GM18520 (cell line): ENCODE data around the gene FETUB.
"Not testable (repeated sequence)": the region's sequence is repeated elsewhere in the genome, so short reads cannot be mapped to it uniquely, and the experiment has no call there.

Experiments used
- ATAC-seq: cut with Tn5 transposase; IDR thresholded peaks from one replicate; pipeline ENCODE4 v1.9.1; 2021; ENCODE audit not compliant: unreplicated experiment

The FETUB gene

DNA sequence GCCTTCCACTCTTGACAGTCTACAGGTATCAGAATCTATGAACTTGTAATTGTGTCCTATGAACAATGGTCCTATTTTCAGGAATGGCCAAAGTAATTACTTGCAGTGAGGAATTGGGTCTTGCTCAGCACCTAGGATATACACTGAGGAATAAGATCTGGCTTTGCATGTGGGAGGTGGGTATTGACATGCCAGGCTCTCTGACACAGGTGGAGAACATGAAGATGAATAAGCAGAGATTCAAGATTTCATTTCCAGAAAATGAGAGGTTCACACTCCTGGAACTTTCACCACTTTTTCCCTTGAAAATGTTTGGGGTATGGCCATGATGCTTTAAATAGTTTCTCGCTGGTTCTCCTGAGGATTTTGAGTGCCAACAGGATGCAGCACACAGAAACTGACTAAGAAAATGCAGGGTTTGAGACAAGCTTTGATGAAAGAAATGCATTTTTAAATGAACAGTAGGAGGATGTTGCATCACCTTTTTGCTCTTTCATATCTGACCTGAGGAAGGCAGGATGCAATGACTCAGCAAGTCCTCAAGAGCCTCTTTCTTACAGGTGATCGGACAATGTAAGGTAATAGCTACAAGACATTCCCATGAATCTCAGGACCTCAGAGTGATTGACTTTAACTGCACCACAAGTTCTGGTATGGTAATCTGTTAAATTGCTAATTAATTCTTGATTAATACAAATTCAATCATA is 29.3 kb downstream of the FETUB start:
- ATAC-seq: no peak

DNA sequence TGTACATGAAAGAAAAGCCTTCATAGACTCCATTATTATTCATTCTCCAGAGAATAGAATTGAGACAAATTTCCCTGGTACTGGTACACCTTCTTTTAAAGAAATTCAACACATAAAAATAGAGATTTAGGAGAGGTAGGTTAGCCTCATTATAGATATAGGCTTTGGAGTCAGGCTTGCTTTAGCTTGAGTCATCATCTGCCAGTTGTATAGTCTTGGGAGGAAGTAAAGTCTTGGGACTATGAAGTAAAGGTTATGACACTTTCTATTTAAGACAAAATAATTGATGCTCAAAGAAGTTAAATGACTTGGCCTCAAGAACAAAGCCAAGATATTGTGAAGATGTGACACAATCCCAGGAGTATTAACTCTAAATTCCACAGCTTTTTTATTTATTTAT is 30.0 kb downstream of the FETUB start:
- ATAC-seq: no peak

DNA sequence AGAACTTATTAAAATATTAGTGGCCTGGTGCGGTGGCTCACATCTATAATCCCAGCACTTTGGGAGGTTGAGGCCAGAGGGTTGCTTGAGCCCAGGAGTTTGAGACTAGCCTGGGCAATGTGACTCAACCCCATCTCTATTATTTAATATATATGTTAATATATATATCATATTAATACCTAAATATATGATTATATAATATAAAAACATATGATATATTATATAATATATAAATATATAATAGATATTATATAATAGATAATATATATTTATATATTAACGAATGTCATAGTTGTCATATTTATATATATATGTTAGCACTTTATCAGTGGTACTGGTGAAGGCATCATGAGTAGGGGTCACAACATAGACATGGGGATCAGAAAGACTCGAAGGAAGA is 30.9 kb downstream of the FETUB start:
- no peak for ATAC-seq

DNA sequence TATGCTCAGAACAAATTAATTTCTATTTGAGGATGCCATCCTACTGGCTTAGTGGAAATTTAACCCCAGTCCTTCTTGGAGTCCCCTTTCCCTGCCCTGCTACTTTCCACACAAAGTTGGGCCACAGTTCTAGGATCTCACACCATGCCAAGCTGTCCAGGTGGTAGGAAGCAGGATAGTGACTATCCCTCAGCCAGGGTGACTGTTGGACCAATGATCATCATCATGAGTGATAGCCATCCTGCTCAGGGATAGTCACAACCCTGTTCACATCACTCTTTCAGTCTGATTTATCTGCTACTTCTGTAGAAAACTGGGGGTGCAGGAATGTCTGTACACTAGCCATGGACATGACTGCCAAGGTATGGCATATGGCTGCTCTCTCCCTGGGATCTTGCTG is 38.4 kb downstream of the FETUB start:
- ATAC-seq: no peak

DNA sequence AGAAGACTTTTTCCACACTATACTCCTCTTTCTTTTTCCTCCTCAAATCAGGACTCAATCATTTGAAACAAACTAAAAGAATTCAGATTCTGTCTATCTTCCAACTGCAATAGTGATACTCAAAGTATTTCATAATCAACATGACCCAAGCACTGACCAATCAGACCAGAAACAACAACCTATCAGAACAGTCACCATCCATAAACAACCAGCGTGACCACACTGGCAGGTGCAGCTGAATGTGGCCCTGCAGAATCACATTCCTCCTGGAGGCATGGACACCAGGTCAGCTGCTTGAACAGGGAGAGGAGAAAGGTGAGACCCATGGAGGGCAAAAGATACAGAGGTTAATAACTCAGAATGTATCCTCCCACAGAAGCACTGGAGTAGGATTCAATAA is 39.0 kb downstream of the FETUB start:
- no peak for ATAC-seq

DNA sequence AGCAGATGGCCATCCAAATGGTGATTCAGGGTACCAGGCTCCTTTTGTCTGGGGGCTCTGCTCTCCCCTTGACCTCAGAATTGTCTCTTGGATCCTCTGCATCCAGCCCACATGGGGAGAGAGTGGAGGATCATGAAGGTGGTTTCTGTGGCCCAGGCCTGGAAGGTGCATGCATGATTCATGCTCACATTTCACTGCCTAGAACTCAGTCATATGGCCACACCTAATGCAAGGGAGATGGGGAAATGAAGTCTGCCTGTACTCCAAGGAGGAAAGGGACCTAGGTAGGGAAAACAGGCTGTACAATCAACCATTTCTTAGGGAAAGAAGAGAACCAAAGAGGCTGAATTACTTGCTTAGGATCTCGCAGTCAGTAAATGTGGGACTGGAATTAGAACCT is 40.7 kb downstream of the FETUB start:
- ATAC-seq: no peak

DNA sequence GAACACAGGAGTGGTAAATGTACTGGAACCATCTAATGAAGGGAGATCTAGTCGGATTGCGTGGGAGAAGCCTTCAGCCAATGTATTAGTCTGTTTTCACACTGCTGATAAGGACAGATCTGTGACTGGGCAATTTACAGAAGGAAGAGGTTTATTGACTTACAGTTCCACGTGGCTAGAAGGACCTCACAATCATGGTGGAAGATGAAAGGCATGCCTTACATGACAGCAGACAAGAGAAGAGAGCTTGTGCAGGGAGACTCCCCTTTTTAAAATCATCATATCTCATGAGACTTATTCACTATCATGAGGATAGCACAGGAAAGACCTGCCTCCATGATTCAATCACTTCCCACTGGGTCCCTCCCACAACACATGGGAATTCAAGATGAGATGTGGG is 42.6 kb downstream of the FETUB start:
- ATAC-seq: no peak

DNA sequence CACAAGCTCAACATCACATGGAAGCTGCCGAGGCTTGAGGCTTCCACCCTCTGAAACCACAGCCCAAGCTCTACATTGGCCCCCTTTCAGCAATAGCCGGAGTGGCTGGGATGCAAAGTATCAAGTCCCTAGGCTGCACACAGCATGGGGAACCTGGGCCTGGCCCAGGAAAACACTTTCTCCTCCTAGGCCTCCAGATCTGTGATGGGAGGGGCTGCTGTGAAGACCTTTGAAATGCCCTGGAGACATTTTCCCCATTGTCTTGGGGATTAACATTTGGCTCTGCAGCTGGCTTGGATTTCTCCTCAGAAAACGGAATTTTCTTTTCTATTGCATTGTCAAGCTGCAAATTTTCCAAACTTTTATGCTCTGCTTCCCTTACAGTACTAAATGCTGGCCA is 43.8 kb downstream of the FETUB start:
- ATAC-seq: no peak

DNA sequence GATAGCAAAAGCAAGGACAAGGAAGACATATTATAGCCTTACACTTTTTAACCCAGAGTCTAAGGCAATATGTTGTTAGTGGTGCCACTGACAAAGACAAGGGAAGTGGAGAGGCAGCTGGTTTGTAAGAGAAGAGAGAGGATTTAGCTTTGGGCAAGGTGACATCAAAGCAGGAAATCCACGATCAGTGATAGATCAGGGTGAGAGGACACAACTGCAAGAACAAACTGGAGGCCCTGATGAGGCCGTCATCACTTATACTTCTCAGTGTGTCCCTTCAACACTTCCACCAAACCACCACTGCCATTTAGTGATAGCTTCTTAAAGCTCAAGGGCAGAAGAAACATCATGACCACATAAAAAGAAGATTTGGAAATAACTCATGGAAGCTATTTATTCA is 46.3 kb downstream of the FETUB start:
- ATAC-seq: not testable (repeated sequence)

DNA sequence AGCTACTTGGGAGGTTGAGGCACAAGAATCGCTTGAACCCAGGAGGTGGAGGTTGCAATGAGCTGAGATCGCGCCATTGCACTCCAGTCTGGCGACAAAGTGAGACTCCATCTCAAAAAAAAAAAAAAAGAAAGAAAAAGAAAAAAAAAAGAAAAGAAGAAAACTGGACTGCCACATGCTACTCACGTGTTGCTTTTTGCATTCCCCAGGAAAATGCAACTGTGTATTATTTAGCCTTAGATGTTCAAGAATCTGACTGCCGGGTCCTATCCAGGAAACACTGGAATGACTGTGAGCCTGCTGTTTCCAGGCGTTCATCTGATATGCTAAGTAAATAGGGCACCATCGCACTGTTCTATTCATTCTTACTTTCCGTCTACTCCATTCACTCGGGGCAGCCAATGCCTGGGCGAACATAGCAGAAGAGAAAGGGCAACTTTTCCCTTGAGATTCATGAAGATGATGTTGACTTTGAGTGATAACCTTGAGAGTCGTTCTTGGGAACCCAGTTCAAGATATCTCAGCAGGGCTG is 47.0 kb downstream of the FETUB start:
- no peak for ATAC-seq

DNA sequence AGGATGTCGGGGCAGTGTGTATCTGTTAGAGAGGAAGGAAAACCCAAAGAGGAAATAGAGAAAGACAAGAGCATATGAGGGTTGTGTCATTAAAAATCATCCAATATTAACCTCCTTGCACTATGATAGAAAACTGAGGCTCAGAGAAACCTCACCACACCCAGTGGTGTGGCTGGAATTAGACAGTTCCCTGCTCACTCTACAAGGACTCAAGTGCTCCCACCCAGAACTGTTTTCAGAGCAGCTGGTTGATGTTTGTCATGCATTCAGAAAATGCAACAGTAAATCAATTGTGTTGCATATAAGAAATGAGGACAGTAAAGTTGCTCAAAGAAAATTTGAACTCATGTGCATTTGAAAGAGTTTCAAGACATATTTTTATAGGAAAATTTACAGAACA is 50.1 kb downstream of the FETUB start:
- ATAC-seq: not testable (repeated sequence)

DNA sequence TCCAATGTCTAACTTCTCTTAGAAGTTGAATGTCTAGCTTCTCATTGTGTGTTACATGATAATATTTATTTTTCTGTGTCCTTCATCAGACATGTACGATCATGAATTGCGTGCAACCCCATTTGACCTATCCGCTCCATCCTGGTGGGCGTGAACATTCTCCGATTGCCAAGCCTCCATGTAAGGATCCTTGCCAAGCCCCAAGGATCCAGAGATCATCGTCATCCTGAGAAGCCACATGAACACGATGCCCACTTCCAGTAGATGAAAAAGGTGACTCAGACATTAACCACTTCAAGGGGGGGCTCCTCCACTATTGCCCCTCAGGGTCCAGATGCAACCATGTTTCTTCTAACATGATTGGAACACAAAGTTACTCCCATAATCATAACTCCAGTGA is 51.5 kb downstream of the FETUB start:
- ATAC-seq: no peak

DNA sequence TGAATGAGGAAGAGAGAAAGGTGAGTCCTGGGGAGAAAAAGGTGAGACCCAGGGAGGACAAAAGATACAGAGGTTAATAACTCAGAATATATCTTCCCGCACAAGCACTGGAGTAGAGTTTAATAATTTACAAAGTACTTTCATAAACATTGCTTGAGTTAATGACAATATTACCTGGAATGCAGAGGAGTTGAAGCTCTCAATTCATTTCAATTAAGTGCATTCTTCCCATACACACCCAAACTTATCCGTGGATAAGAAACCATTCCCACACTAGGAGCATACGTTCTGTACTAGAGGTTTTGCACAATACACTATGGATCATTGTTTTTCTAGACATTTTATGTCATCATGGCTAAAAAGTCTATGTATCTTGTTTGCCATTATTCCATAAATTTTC is 53.6 kb downstream of the FETUB start:
- no peak for ATAC-seq

DNA sequence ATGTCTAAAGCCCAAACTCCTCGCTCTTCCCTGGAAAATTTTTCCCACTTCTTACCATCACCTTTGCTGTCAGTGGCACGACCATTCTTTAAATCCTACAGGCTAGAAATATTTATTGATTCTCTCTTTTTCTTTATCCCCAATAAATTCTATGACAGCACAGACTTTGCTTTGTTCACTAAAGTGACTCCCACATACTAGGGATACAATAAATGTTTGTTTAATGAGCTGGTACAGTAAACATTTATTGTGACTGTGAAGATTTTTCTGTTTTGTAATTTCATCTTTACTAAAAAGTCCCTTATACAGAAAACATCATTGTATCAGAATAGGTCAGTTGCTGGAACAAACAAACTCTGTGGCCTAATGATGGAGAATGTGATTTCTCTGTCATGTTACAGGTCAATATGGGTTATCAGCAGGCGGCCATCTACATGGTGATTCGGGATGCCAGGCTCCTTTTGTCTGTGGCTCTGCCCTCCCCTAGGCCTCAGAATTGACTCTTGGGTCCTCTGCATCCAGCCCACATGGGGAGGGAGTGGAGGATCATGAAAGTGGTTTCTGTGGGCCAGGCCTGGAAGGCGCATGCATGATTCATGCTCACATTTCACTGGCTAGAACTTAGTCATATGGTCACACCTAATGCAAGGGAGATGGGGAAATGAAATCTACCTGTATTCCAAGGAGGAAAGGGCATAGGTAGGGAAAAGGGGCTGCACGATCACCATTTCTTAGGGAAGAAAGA is 54.3 kb downstream of the FETUB start:
- ATAC-seq: no peak

DNA sequence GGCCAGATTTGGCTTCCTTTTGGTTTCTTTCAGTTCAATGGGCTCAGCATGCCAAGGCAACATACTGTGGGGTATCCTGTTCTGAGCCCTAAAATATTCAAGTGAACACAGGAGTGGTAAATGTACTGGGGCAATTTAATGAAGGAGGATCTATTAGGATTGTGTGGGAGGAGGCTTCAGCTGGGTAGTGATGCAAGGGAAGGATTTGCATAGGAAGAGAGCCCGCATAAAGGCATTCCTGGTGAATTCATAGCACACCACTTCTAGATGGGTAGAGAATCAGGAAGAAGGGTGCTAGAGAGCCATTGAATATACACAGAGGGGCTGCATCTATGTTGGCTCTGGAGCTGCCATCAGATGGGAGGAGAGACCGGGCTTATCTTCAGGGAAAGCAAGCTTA is 56.3 kb downstream of the FETUB start:
- no peak for ATAC-seq

DNA sequence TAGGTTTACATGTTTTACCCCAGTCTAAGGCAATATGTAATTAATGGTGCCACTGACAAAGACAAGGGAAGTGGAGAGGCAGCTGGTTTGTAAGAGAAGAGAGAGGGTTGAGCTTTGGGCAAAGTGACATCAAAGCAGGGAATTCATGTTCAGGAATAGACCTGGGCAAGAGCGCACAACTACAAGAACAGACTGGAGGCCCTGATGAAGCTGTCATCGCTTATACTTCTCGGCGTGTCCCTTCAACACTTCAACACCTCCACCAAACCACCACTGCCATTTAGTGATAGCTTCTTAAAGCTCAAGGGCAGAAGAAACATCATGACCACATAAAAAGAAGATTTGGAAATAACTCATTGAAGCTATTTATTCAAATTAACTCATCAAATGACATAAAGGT is 57.3 kb downstream of the FETUB start:
- no peak for ATAC-seq

DNA sequence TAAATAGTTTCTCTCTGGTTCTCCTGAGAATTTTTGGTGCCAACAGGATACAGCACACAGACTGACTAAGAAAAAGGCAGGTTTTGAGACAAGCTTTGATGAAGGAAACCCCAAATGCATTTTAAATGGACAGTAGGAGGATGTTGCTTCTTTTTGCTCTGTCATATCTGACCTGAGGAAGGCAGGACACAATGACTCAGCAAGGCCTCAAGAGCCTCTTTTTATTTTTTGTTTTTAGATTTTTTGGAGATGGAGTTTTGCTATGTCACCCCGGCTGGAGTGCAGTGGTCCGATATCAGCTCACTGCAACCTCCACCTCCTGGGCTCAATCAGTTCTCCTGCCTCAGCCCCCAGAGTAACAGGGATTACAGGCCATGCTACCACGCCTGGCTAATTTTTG is 60.1 kb downstream of the FETUB start:
- ATAC-seq: no peak

DNA sequence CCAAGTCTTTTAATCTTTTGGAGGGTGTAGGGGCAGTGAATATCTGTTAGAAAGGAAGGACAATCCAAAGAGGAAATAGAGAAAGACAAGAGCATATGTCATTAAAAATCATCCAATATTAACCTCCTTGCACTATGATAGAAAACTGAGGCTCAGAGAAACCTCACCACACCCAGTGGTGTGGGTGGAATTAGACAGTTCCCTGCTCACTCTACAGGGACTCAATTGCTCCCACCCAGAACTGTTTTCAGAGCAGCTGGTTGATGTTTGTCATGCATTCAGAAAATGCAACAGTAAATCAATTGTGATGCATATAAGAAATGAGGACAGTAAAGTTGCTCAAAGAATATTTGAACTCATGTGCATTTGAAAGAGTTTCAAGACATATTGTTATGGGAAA is 62.3 kb downstream of the FETUB start:
- ATAC-seq: not testable (repeated sequence)
